Activated CD8-positive, alpha-beta memory T cell treated with anti-CD3 and anti-CD28 coated beads for 36 hours (primary cell): ENCODE data around the gene BIK. TPM values are rescaled to one million over a fixed set of nuclear protein-coding genes. Genes with fewer than 3 reads are reported as not detected.

Source experiments
- CTCF ChIA-PET: fragments of 350-600 bp; sonication (Branson Sonifier 250); formaldehyde crosslinking; loops from one replicate; lab custom pipeline; 2021; ENCODE audit warnings: antibody characterized with exemption; lab: Charles Lee
- POLR2A ChIA-PET: fragments of 350-600 bp; sonication (Branson Sonifier 250); formaldehyde crosslinking; loops from one replicate; lab custom pipeline; 2021; ENCODE audit warnings: antibody characterized with exemption; lab: Charles Lee
- total RNA-seq, 2 experiments: library from RNA; stranded (reverse); gene quantifications; one replicate each; pipeline ENCODE4 v1.2.3, GENCODE V29; 2021

BIK gene
- total RNA-seq, 2 experiments from 2014 or later, result 3.5 to 4.4 TPM

DNA sequence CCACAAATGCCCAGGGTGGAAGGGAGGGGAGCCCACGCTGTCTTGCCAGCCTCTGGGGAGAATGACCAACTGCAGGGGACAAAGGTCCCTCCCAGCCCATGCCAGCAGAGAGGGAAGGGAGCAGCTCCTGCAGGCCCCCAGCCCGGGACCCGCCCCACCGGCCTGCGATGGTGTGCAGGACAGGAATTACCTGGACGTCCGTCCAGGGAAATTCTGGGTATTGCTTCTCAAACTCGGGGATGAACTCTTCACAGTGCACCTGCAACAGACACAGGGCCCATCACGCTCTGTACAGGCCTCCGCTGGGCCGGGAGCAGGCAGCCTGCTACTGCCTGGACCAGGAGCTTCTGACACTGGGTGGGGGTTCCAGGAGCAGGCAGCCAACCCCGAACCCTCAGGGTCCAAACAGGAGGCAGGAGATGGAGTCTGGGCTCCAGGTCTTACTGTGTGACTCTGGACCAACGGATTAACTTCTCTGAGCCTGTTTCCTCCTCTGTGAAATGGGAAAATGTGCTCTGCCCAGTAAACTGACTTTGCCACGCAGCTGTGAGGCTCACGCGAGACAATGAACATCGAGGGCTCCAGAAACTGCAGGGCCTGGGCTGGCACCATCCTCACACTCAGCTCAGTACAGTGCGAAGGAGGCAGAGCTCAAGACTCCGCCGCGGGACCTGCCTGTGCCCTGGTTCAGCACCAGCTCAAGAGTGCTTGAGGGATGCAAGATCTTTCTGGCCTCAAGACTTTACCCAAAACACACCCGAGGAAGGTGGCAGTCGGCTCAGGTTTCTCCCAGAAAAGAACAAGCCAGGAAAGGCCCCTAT is 59.0 kb downstream of the BIK start:
- CTCF ChIA-PET, result no interaction called here
- POLR2A ChIA-PET, result no interaction called here

DNA sequence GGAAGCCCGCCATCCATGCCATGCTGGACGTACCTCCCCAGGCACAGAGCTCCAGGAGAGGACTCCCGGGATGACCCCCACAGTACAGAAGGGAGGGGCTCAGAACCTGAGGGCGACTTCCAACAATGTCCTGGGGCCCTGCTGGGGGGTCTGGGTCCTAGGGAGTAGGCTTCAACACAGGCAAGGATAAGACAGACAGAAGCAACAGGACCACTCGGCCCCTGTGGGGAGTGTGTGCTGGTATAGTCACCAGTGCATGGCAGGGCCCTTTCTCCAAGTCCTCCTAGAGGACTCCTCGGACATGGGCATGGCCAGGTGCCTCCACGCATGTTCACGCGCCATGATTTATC is 59.6 kb downstream of the BIK start:
- ChIA-PET CTCF (no interaction called here), POLR2A (no interaction called here)

DNA sequence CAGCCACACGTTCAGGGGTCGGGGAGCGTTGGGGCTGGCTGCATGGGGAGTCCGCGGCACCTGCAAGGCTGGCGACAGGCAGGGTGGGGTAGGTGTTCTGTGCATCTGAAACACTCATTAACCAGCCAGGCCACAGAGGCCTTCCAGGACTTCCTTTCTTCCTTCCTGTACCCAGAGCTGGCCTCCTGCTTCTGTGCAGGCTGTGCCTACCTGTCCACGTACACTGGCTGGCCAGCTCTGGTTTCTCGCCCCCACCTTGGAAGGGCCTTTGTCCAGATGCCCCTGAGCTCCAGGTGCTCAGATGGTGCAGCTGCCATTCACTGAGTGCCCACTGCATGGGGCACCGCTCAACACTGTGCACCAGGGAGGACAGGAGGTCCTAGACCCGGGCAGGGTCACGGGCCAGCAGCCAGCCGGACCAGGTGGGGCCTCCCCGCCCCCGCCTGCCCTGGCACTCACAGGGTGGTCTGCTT is 60.5 kb downstream of the BIK start:
- ChIA-PET CTCF (no interaction called here), POLR2A (no interaction called here)

DNA sequence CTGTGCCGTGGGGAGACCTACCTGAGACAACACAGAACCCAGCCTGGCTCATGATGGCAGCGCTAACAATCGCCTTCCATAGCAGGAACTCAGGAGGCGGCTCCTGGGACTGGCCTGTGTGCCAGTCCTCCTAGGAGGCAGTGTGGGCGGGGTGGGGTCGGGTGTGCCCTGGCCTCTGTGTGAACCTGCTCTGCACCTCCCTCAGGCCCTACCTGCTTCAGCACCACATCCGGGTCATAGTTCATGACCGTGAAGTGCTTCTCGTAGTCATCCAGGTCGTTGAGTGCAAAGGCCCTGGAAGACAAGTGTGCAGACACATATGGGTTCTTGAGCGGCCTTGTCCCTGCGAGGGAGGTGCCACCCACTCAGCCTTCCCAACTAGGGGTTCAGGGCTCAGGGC is 61.1 kb downstream of the BIK start:
- POLR2A ChIA-PET, result no interaction called here
- CTCF ChIA-PET, result no interaction called here

DNA sequence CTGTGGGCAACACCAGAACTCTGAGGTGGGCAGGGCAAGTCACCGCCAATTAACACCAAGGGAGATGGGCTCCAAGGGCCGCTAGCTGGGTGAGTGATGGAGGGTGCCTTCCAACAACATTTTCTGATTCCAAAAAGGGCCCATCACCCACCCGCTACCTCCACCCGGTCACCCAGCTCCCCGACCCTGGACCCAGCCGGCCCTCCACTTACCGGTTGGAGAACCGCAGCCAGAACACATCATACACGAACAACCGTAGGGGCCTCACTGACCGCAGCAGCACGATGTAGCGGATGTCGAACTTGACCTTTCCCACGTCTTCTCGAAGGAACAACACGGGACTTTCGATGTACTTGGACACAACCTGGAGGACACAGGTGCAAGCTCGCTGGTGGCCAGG is 61.6 kb downstream of the BIK start:
- CTCF ChIA-PET, result no interaction called here
- POLR2A ChIA-PET, result no interaction called here

GRCh38 chr22:43173566-43173965 is 63.0 kb downstream of the BIK start:
- CTCF ChIA-PET, result no interaction called here
- POLR2A ChIA-PET, result no interaction called here

DNA sequence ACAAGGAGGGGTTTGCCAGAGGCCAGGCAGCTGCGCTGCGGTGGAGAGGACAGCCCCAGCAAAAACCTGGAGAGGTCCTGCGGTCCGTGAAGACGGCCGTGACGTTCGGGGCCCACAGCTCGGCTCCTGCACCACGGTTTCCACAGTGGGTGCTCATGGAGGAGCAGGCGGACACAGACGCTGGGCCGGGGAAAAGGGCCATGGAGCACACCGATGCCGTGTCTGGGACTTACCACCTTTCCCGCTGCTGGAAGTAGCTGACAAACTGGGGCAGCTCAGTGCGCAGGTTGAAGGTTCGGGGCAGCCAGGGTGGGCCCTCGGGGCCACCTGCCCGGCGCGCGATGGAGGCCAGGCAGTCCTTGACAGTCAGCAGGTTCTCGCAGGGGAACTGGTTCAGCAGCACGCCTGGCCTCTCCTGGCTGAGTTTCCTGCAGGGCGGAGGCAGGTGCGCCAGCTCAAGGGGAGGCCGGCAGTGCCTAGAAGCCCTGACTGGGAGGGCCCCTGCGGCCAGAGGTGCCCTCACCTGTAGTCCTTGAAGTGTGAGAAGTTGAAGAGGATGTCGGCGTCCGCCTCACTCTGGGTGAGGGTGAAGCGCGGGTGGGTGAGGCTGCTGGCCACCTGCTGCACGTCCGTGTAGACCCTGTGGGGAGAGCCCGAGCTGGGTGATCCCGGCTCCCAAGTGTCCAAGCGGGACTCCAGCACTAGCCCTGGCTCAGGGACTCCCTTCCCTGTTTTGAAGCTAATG is 63.6 kb downstream of the BIK start:
- ChIA-PET POLR2A (interaction anchor here (0.6 kb wide), 1 partner anchor 13 kb away, joined by 4 read pairs; the partner anchor contains the start of gene TTLL12), CTCF (no interaction called here)

GRCh38 chr22:43174941-43175531 is 64.5 kb downstream of the BIK start:
- POLR2A ChIA-PET, result no interaction called here
- CTCF ChIA-PET, result no interaction called here

DNA sequence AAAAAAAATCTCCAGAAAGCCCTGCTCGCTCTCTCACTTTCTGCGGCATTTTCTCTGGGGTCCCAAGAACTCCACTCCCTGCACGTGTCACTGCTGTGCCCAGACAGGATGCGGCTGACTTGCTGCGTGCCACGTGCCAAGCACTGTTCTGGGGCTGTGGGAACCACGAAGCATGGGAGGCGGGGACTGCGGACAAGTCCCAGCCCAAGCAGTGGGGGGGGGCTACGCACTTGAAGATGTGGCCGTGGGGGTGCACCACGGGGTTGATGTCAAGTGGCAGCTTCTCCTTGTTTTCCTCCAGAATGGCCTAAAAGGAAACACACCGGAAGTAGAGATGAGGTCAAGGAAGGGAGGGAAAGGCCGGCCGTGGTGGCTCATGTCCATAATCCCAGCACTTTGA is 65.5 kb downstream of the BIK start:
- ChIA-PET POLR2A (no interaction called here), CTCF (interaction anchor here (0.7 kb wide), 2 partner anchors 24 to 258 kb away, joined by 4 to 5 read pairs; no protein-coding TSS in a partner anchor)

DNA sequence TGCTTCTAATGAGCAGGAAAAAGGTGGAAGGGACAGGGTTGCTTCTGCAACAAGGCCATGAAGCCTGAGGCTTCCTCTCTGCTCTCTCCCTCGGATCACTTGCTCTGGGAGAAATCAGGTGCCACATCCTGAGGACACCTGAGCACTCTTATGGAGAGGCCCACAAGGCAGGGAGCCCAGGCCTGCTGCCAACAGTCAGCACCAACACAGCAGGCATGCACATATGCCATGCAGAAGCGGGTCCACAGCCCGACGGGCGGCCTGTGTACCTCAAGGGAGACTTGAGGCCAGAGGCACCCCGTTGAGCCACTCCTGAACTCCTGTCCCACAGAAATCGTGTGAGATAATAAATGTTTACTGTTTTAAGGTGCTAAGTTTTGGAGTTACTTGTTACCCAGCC is 66.9 kb downstream of the BIK start:
- ChIA-PET CTCF (no interaction called here), POLR2A (no interaction called here)

Other genes with a start within 250 kb of the BIK start
- gene PACSIN2, start 95.6 kb upstream of the BIK start, total RNA-seq, result 10 to 100 TPM; 28.8 to 30.6 TPM
- gene TTLL1, start 21.4 kb upstream of the BIK start, total RNA-seq, result 1 to 10 TPM; 5.1 to 5.6 TPM
- gene MCAT, start 32.6 kb downstream of the BIK start, total RNA-seq, result 10 to 100 TPM; 27.6 to 31.0 TPM
- 100 to 1,000 TPM; 101 to 104 TPM for gene TSPO, start 40.8 kb downstream of the BIK start, total RNA-seq
- gene TTLL12, start 76.4 kb downstream of the BIK start, total RNA-seq, result 100 to 1,000 TPM; 115 to 118 TPM
- gene SCUBE1, start 232.6 kb downstream of the BIK start, total RNA-seq, result under 1 TPM; 0.08 to 0.31 TPM